Activated B cell treated with CpG ODN at 0.5 μM for 24 hours (primary cell): ENCODE measurements around the gene IRF5. TPM values are rescaled to one million over a fixed set of nuclear protein-coding genes. Genes with fewer than 3 reads are reported as not detected.

ENCODE experiments used
- ATAC-seq: fragments of 200-7000 bp; cut with Tn5 transposase; one replicate; pipeline ENCODE4 v1.10.0; 2021; ENCODE audit warnings: low read depth, mild to moderate bottlenecking, moderate library complexity
- CTCF ChIA-PET: fragments of 350-600 bp; sonication (Branson Sonifier 250); formaldehyde crosslinking; loops from one replicate; lab custom pipeline; 2021; ENCODE audit warnings: antibody characterized with exemption; lab: Charles Lee
- POLR2A ChIA-PET: fragments of 350-600 bp; sonication (Branson Sonifier 250); formaldehyde crosslinking; loops from one replicate; lab custom pipeline; 2021; ENCODE audit warnings: antibody characterized with exemption; lab: Charles Lee
- DNase-seq: peaks from one replicate; pipeline ENCODE4 v3.0.0; 2022
- H3K27ac Mint-ChIP-seq: one replicate; pipeline ENCODE4 v1.8.0; 2020; ENCODE audit warnings: mixed read lengths
- H3K27me3 Mint-ChIP-seq: one replicate; pipeline ENCODE4 v1.8.0; 2021; ENCODE audit warnings: mixed read lengths
- H3K36me3 Mint-ChIP-seq: one replicate; pipeline ENCODE4 v1.8.0; 2021; ENCODE audit warnings: low read depth, mixed read lengths
- H3K4me1 Mint-ChIP-seq: one replicate; pipeline ENCODE4 v1.8.0; 2021; ENCODE audit warnings: mixed read lengths
- H3K4me3 Mint-ChIP-seq: one replicate; pipeline ENCODE4 v1.8.0; 2020; ENCODE audit warnings: mild to moderate bottlenecking, mixed read lengths
- H3K9me3 Mint-ChIP-seq: one replicate; pipeline ENCODE4 v1.8.0; 2020; ENCODE audit warnings: mixed read lengths
- CTCF ChIP-seq: fragments of 200-600 bp; IDR thresholded peaks from one replicate; pipeline ENCODE4 v1.8.0; 2022; ENCODE audit warnings: antibody characterized with exemption, mild to moderate bottlenecking
- intact Hi-C: fragments of 100-400 bp; cut with micrococcal nuclease; formaldehyde crosslinking; loops from one replicate; pipeline ENCODE4 v1.15.1; 2024
- total RNA-seq: library from RNA; stranded (reverse); gene quantifications from 2 replicates; pipeline ENCODE4 v1.2.3, GENCODE V29; 2022

IRF5 gene
- total RNA-seq, 1 donor from 2014 or later = 164 TPM

- Mint-ChIP-seq H3K27ac (no peak overlapping the region), H3K4me3 (no peak overlapping the region), H3K9me3 (no peaks in the 10 kb centered on the region), H3K4me1 (peaks cover 2% of the 10 kb centered on the region), H3K27me3 (peaks cover 12% of the 10 kb centered on the region), H3K36me3 (no peaks in the 10 kb centered on the region)
- TF ChIP-seq CTCF = no peak
- ATAC-seq = peak; percentile 47
- intact Hi-C loops = no loop called here
- POLR2A ChIA-PET = no interaction called here
- CTCF ChIA-PET = no interaction called here
- peak; percentile 29 for DNase-seq
These were observed 47.2 kb upstream of the IRF5 start for GRCh38 chr7:128890306-128891109.

- H3K4me3 Mint-ChIP-seq = no peak overlapping the region
- intact Hi-C loops = no loop called here
- ChIA-PET CTCF (no interaction called here), POLR2A (no interaction called here)
- H3K4me1 Mint-ChIP-seq = peaks cover 2% of the 10 kb centered on the region
- no peak overlapping the region for H3K27ac Mint-ChIP-seq
- no peak for TF ChIP-seq CTCF
- DNase-seq (peak; percentile 17), ATAC-seq (peak; percentile 85)
- H3K36me3 Mint-ChIP-seq = no peaks in the 10 kb centered on the region
- H3K9me3 Mint-ChIP-seq = no peaks in the 10 kb centered on the region
- peaks cover 12% of the 10 kb centered on the region for H3K27me3 Mint-ChIP-seq
These were observed 46.4 kb upstream of the IRF5 start for GRCh38 chr7:128891110-128891941.

GRCh38 chr7:128891942-128892269, 45.8 kb upstream of the IRF5 start:
- no peak overlapping the region for H3K4me3 Mint-ChIP-seq
- H3K27me3 Mint-ChIP-seq = peaks cover 12% of the 10 kb centered on the region

GRCh38 chr7:128892521-128893250, 45.0 kb upstream of the IRF5 start:
- Mint-ChIP-seq H3K9me3 (no peaks in the 10 kb centered on the region), H3K36me3 (no peaks in the 10 kb centered on the region), H3K4me3 (no peak overlapping the region), H3K4me1 (peaks cover 2% of the 10 kb centered on the region), H3K27ac (no peak overlapping the region), H3K27me3 (peaks cover 12% of the 10 kb centered on the region)
- no peak for DNase-seq
- ChIA-PET POLR2A (no interaction called here), CTCF (no interaction called here)
- intact Hi-C loops = no loop called here
- TF ChIP-seq CTCF = no peak
- no peak for ATAC-seq

More at GRCh38 chr7:128891942-128892269, 45.8 kb upstream of the IRF5 start:
- intact Hi-C loops = no loop called here
- ChIA-PET CTCF (no interaction called here), POLR2A (no interaction called here)
- no peak for TF ChIP-seq CTCF
- H3K36me3 Mint-ChIP-seq = no peaks in the 10 kb centered on the region
- no peak overlapping the region for H3K27ac Mint-ChIP-seq
- DNase-seq (peak; percentile 15), ATAC-seq (no peak)
- H3K4me1 Mint-ChIP-seq = peaks cover 2% of the 10 kb centered on the region
- no peaks in the 10 kb centered on the region for H3K9me3 Mint-ChIP-seq
